Measurements from ENCODE around the gene IFT80.
"Not testable (repeated sequence)": the region's sequence is repeated elsewhere in the genome, so short reads cannot be mapped to it uniquely, and the experiment has no call there.

Gene IFT80

DNA sequence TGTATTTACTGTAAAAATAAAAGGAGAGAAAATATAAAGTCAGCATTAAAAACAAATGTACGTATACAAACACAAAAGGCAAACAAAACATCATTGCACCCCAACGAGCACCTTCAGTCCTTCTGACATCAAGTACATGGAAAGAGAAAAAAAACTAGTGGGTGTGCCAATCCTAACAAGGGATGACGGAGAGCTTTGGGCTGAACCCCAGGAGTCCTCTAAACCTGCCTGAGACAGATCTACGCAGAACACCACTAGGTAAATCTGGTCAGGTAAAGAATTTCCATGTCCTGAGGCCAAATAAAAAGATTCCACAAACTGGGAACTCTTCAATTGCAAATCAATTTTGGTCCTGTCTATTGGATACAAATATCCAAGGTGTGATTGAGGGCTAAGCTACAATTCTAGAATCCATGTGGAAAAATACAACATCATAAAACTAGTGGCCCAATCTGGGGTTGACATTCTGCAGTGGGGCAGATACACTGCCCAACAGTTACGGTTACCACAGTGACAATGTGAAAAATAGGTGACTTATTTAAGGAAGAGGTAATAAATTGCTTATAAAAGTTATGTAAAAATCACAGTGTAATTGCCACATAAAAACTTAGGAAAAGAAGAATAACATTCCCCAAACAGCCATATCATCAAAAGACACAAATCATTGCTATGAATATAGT lies 14.2 kb downstream of the IFT80 start:
- Mint-ChIP-seq H3K4me1 (ENCODE audit: low read depth) (no peaks in the 10 kb centered on the region), H3K27me3 (ENCODE audit: low read depth) (no peaks in the 10 kb centered on the region), H3K27ac (no peak overlapping the region), H3K4me3 (no peak overlapping the region), H3K36me3 (ENCODE audit: low read depth) (peaks cover 7% of the 10 kb centered on the region), H3K9me3 (no peaks in the 10 kb centered on the region)

GRCh38 chr3:160381470-160381869 lies 17.6 kb downstream of the IFT80 start:
- Mint-ChIP-seq H3K36me3 (ENCODE audit: low read depth) (peaks cover 10% of the 10 kb centered on the region), H3K27me3 (ENCODE audit: low read depth) (no peaks in the 10 kb centered on the region), H3K4me1 (ENCODE audit: low read depth) (no peaks in the 10 kb centered on the region), H3K9me3 (no peaks in the 10 kb centered on the region), H3K4me3 (no peak overlapping the region), H3K27ac (no peak overlapping the region)

DNA sequence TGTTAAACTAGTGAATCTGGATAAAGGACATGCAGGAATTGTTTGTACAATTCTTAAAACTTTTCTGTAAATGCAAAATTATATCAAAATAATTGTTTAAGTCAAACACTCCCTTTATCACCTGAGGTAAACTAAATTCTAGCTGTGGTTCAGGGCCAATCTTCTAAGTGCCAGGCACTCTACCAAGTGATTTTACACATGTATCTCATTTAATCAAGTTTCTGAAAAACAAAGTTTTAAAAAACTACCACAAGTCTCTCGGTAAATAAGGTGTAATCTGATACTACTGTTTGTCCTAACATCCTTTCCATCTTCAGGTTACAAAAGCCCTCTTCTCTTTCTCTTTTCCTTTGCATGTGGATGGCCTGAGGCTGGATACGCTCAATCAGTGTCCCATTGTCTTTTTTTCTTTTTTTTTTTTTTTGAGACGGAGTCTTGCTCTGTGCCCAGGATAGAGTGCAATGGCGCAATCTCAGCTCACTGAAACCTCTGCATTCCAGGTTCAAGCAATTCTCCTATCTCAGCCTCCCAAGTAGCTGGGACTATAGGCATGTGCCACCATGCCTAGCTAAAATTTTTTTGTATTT lies 19.3 kb downstream of the IFT80 start:
- Mint-ChIP-seq H3K4me3 (no peak overlapping the region), H3K4me1 (ENCODE audit: low read depth) (no peaks in the 10 kb centered on the region), H3K36me3 (ENCODE audit: low read depth) (peaks cover 13% of the 10 kb centered on the region), H3K27me3 (ENCODE audit: low read depth) (no peaks in the 10 kb centered on the region), H3K27ac (no peak overlapping the region), H3K9me3 (no peaks in the 10 kb centered on the region)

- H3K9me3 Mint-ChIP-seq, result no peaks in the 10 kb centered on the region
- H3K4me3 Mint-ChIP-seq, result no peak overlapping the region
- H3K27ac Mint-ChIP-seq, result no peak overlapping the region
- peaks cover 23% of the 10 kb centered on the region for H3K36me3 Mint-ChIP-seq (ENCODE audit: low read depth)
- H3K4me1 Mint-ChIP-seq (ENCODE audit: low read depth), result no peaks in the 10 kb centered on the region
- H3K27me3 Mint-ChIP-seq (ENCODE audit: low read depth), result no peaks in the 10 kb centered on the region
These were observed 20.5 kb downstream of the IFT80 start for GRCh38 chr3:160378331-160379109.

DNA sequence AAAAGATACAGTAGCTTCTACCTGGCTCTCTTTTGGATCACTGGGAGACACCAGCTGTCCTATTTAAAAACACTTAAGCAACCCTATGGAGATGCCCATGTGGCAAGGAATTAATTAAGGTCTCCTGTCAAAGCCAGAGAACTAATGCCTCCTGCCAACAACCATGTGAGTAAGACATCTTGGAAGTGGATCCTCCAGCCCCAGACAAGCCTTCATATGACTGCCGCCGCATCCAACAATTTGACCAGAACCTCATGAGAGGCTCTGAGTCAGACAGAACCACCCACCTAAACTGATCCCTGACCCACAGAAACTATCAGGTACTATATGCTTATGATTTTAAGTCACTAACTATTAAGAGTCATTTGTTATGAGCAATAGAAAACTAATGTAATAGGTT lies 22.3 kb downstream of the IFT80 start:
- peaks cover 23% of the 10 kb centered on the region for H3K36me3 Mint-ChIP-seq (ENCODE audit: low read depth)
- no peaks in the 10 kb centered on the region for H3K9me3 Mint-ChIP-seq
- no peak overlapping the region for H3K4me3 Mint-ChIP-seq
- no peaks in the 10 kb centered on the region for H3K27me3 Mint-ChIP-seq (ENCODE audit: low read depth)
- no peaks in the 10 kb centered on the region for H3K4me1 Mint-ChIP-seq (ENCODE audit: low read depth)
- no peak overlapping the region for H3K27ac Mint-ChIP-seq

GRCh38 chr3:160374925-160375324 lies 24.1 kb downstream of the IFT80 start:
- H3K4me1 Mint-ChIP-seq (ENCODE audit: low read depth), result no peaks in the 10 kb centered on the region
- no peak overlapping the region for H3K4me3 Mint-ChIP-seq
- H3K9me3 Mint-ChIP-seq, result no peaks in the 10 kb centered on the region
- no peaks in the 10 kb centered on the region for H3K27me3 Mint-ChIP-seq (ENCODE audit: low read depth)
- no peak overlapping the region for H3K27ac Mint-ChIP-seq
- H3K36me3 Mint-ChIP-seq (ENCODE audit: low read depth), result peaks cover 24% of the 10 kb centered on the region

DNA sequence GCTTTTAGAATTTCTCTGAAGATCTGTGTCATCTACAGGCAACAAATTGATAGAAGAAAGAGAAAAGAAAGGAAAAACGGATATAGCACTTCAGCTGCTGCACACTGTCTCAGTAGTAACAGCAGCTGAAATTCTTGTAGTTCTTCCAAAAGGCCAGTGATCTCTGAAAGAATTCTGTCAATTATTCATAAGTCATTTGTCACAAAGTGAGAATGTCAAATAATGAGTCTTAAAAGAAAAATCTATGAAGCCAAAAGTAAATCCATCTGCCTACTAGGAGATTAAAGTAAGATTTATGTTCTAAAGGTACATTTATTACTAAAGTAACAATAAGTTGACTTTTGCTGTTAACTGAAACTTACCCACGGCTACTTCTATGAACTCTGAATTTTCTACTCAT lies 24.6 kb downstream of the IFT80 start:
- no peak overlapping the region for H3K4me3 Mint-ChIP-seq
- H3K27me3 Mint-ChIP-seq (ENCODE audit: low read depth), result no peaks in the 10 kb centered on the region
- H3K27ac Mint-ChIP-seq, result no peak overlapping the region
- H3K9me3 Mint-ChIP-seq, result no peaks in the 10 kb centered on the region
- H3K36me3 Mint-ChIP-seq (ENCODE audit: low read depth), result peaks cover 22% of the 10 kb centered on the region
- H3K4me1 Mint-ChIP-seq (ENCODE audit: low read depth), result no peaks in the 10 kb centered on the region

DNA sequence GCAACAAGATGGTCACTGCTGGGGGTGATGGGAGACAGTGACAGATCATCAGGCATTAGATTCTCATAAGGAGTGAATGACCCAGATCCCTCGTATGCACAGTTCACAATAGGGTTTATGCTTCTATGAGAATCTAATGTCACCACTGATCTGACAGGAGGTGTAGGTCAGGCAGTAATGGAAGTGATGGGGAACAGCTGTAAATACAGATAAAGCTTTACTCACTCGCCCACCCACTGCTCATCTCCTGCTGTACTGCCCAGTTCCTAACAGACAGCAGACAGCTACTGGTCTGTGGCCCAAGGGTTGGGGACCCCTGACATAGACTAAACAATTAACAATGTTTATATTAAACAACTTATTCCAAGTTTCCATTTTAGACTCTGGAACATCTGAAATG lies 25.4 kb downstream of the IFT80 start:
- Mint-ChIP-seq H3K36me3 (ENCODE audit: low read depth) (peaks cover 21% of the 10 kb centered on the region), H3K27me3 (ENCODE audit: low read depth) (no peaks in the 10 kb centered on the region), H3K4me3 (no peak overlapping the region), H3K4me1 (ENCODE audit: low read depth) (no peaks in the 10 kb centered on the region), H3K27ac (no peak overlapping the region), H3K9me3 (no peaks in the 10 kb centered on the region)

DNA sequence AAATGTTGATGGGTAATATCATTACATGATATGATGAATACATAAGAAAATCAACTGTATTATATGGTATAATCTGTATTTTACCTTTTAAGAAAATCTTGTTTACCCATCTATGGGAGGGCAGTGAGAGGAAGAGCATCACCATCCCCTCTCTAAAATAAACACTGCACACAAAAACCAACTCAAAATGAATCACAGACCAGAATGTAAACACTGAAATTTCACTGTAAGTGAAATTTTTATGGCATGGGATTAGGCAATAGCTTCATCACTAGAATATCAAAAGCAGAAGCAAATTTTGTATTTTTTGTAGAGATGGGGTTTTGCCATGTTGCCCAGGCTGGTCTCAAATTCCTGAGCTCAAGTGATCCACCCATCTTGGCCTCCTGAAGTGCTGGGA lies 26.2 kb downstream of the IFT80 start:
- H3K36me3 Mint-ChIP-seq (ENCODE audit: low read depth), result peaks cover 23% of the 10 kb centered on the region

DNA sequence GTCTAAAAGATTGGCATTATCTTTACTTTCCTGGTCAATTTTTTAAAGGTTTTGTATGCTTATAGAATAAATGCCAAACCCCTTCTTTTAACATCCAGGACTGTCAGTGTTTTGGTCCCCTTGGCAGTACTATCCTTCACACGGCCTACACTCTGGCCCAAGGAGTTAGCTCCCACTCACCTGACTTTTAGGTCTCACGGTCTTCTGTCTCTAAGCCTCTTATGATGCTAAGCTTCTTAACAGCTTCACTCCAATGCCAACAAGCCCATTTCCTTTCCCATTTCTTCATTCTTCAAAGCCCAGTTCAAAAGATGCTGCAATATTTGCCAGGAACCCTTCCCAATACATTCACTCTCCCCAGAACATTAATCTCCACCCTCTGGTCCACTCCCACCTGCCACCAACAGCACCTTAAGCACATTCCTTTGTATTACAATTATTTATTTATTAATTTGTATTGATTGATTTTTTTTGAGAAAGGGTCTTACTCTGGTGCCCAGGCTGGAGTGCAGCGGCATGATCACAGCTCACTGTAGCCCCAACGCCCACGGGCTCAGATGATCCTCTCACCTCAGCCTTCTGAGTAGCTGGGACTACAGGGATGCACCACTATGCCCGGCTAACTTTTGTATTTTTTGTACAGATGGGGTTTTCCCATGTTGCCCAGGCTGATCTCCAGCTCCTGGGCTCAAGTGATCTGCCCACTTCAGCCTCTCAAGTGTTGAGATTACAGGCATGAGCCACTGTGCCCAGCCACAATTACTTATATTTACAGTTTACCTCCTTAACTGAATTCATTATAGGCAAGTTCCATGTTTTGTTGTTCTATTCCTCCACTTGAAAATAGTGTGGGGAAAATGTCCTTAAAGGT lies 27.8 kb downstream of the IFT80 start:
- peaks cover 25% of the 10 kb centered on the region for H3K36me3 Mint-ChIP-seq (ENCODE audit: low read depth)
- H3K9me3 Mint-ChIP-seq, result no peaks in the 10 kb centered on the region
- H3K27ac Mint-ChIP-seq, result no peak overlapping the region
- no peak overlapping the region for H3K4me3 Mint-ChIP-seq
- H3K4me1 Mint-ChIP-seq (ENCODE audit: low read depth), result no peaks in the 10 kb centered on the region
- no peaks in the 10 kb centered on the region for H3K27me3 Mint-ChIP-seq (ENCODE audit: low read depth)

More for the DNA sequence above, 26.2 kb downstream of the IFT80 start:
- Mint-ChIP-seq H3K9me3 (no peaks in the 10 kb centered on the region), H3K27me3 (ENCODE audit: low read depth) (no peaks in the 10 kb centered on the region), H3K4me3 (no peak overlapping the region), H3K4me1 (ENCODE audit: low read depth) (no peaks in the 10 kb centered on the region), H3K27ac (no peak overlapping the region)

DNA sequence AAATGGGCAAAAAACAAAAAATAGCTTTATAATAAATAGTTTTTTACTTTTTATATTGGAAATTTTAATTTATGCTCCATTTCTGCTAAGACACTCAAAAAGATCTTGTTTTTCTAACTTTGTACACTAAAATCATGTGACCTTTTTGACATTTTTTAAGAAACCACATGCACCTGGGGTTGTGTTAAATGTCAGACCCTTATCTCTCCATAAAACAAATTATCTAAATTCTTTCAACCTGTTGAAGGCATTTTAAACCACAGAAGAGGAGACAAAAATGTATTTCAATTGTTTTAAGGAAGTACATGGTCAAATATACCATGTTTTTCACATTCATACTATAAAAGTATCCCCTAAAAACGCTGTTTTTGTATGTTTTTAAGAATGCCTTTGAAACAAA lies 29.2 kb downstream of the IFT80 start:
- no peak overlapping the region for H3K27ac Mint-ChIP-seq
- H3K9me3 Mint-ChIP-seq, result no peaks in the 10 kb centered on the region
- no peak overlapping the region for H3K4me3 Mint-ChIP-seq
- no peaks in the 10 kb centered on the region for H3K4me1 Mint-ChIP-seq (ENCODE audit: low read depth)
- peaks cover 23% of the 10 kb centered on the region for H3K36me3 Mint-ChIP-seq (ENCODE audit: low read depth)
- no peaks in the 10 kb centered on the region for H3K27me3 Mint-ChIP-seq (ENCODE audit: low read depth)

GRCh38 chr3:160368804-160369203 lies 30.2 kb downstream of the IFT80 start:
- H3K27ac Mint-ChIP-seq, result no peak overlapping the region
- no peaks in the 10 kb centered on the region for H3K4me1 Mint-ChIP-seq (ENCODE audit: low read depth)
- no peaks in the 10 kb centered on the region for H3K27me3 Mint-ChIP-seq (ENCODE audit: low read depth)
- no peak overlapping the region for H3K4me3 Mint-ChIP-seq
- H3K9me3 Mint-ChIP-seq, result no peaks in the 10 kb centered on the region
- peaks cover 15% of the 10 kb centered on the region for H3K36me3 Mint-ChIP-seq (ENCODE audit: low read depth)

DNA sequence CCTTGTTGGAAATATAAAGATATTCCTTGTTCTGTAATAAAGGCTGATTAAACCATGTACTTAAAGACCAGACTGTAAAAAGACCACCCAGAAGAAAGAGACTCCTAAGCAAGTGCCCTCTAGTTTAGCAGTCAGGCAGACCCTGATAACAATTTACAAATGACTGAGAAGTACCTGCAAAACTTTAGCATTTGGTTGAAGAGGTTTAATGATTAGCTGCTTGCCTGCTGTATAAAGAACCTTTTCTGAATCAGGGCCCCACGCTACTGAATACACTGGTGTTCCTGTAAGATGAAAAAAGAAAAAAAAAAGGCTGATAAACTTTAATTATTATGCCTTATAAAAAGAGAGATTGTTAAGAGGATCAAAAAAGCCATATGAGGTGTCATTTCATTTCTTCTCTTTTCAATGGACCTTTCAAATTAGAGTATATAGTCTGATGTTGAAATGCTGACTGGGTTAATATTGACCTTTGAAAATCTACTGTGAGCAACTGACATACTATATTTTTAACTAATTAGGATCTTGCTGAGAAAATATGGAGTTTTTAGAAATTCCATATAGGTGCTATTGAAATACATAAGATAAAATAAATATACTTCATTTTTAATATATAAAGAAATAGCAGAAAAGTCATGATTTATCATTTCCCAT lies 33.0 kb downstream of the IFT80 start:
- H3K27ac Mint-ChIP-seq, result no peak overlapping the region
- no peak overlapping the region for H3K4me3 Mint-ChIP-seq
- no peaks in the 10 kb centered on the region for H3K9me3 Mint-ChIP-seq
- H3K36me3 Mint-ChIP-seq (ENCODE audit: low read depth), result peaks cover 30% of the 10 kb centered on the region
- no peaks in the 10 kb centered on the region for H3K27me3 Mint-ChIP-seq (ENCODE audit: low read depth)
- H3K4me1 Mint-ChIP-seq (ENCODE audit: low read depth), result no peaks in the 10 kb centered on the region

GRCh38 chr3:160362896-160363295 lies 36.1 kb downstream of the IFT80 start:
- H3K36me3 Mint-ChIP-seq (ENCODE audit: low read depth), result peaks cover 31% of the 10 kb centered on the region
- not testable (repeated sequence) for H3K27ac Mint-ChIP-seq; H3K4me1 Mint-ChIP-seq (ENCODE audit: low read depth); H3K9me3 Mint-ChIP-seq; H3K4me3 Mint-ChIP-seq; H3K27me3 Mint-ChIP-seq (ENCODE audit: low read depth)

All from T-helper 1 cell treated with Interleukin-12 subunit alpha and Interleukin-12 subunit beta and Interleukin-4 antibody, amounts not matched to agents 30 μg/mL and 1 μg/mL, for 36 hours (primary cell).